CD4-positive, alpha-beta T cell treated with Interleukin-10 for 1 hour (primary cell): ENCODE data around the gene POR.

Source experiments
- DNase-seq: peaks from one replicate; pipeline ENCODE4 v3.0.0-alpha.2; 2020

POR gene

GRCh38 chr7:75980430-75981202, 65.7 kb downstream of the POR start:
- no peak for DNase-seq

- no peak for DNase-seq
Observed at GRCh38 chr7:75981203-75981452, 66.2 kb downstream of the POR start.

GRCh38 chr7:75981453-75982305, 66.7 kb downstream of the POR start:
- DNase-seq, result no peak

- no peak for DNase-seq
Observed at GRCh38 chr7:75982306-75983064, 67.5 kb downstream of the POR start.

- DNase-seq, result no peak
Observed at GRCh38 chr7:75983471-75984129, 68.6 kb downstream of the POR start.

- DNase-seq, result no peak
Observed at GRCh38 chr7:75984130-75985008, 69.4 kb downstream of the POR start.

- no peak for DNase-seq
Observed at GRCh38 chr7:75985009-75985517, 70.1 kb downstream of the POR start.

- no peak for DNase-seq
Observed at GRCh38 chr7:75985518-75986146, 70.7 kb downstream of the POR start.

- DNase-seq, result no peak
Observed at GRCh38 chr7:75986147-75986781, 71.3 kb downstream of the POR start.

- no peak for DNase-seq
Observed at GRCh38 chr7:75987026-75987804, 72.3 kb downstream of the POR start.

- no peak for DNase-seq
Observed at GRCh38 chr7:75987805-75988567, 73.0 kb downstream of the POR start.

GRCh38 chr7:75988568-75989499, 73.9 kb downstream of the POR start:
- no peak for DNase-seq

- DNase-seq, result no peak
Observed at GRCh38 chr7:75989500-75990388, 74.8 kb downstream of the POR start.

GRCh38 chr7:75991531-75992082, 76.7 kb downstream of the POR start:
- no peak for DNase-seq

GRCh38 chr7:75992083-75992755, 77.3 kb downstream of the POR start:
- no peak for DNase-seq
